GM12875 (cell line): ENCODE data around the gene LGR5.

Experiments used
- H3K4me3 ChIP-seq: one replicate; pipeline ENCODE4 v1.5.1; 2011; ENCODE audit warnings: low read depth, low read length, control low read depth
- CTCF ChIP-seq: IDR thresholded peaks from 2 replicates; pipeline ENCODE4 v1.5.1; 2011; ENCODE audit warnings: low read depth, mild to moderate bottlenecking, control low read depth, inconsistent platforms, low read length, moderate library complexity, borderline replicate concordance; ENCODE audit not compliant: insufficient read depth

Gene LGR5

DNA sequence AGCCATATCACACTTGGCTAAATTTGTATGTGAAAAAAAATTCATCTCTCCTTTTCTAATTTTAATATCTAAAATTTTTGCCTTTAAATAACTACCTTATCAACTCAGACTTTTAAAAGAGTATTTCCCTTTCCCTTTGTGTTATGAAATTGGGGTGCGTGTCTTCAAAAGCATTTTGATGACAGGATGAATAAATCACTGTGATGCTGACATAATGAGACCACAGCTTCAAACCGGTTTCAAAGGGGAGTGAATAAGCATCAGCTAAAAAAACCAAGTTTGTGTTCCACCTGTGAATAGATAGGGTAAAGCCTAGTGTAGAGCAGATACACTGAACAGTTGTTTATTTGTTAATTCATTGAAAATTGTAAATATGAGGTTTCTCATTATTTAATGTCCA is 85.0 kb downstream of the LGR5 start:
- no peak overlapping the region for H3K4me3 ChIP-seq
- no peak for TF ChIP-seq CTCF

- no peak for TF ChIP-seq CTCF
- H3K4me3 ChIP-seq: no peak overlapping the region
These were observed 94.1 kb downstream of the LGR5 start for GRCh38 chr12:71533703-71534102.

- H3K4me3 ChIP-seq: no peak overlapping the region
- no peak for TF ChIP-seq CTCF
These were observed 96.8 kb downstream of the LGR5 start for GRCh38 chr12:71536279-71536938.

GRCh38 chr12:71536939-71537622 is 97.5 kb downstream of the LGR5 start:
- no peak for TF ChIP-seq CTCF
- H3K4me3 ChIP-seq: no peak overlapping the region

DNA sequence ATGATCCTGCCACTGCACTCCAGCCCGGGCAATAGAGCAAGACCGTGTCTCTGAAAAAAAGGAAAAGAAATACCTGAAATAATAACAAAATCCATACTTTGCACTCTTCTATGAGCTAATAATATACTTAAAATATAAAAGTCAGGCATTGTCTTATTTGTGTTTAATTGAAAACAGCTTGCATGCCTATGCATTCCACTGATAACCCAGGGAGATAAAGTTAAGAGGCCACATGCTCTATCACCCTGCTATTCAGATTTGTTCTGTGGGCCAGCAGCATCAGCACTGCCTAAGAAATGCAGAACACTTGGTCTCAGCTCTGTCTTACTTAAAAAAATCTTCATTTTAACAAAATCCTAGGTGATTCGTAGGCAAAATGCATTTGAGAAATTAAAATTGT is 99.2 kb downstream of the LGR5 start:
- no peak overlapping the region for H3K4me3 ChIP-seq
- TF ChIP-seq CTCF: no peak

GRCh38 chr12:71541583-71541982 is 102.0 kb downstream of the LGR5 start:
- TF ChIP-seq CTCF: no peak
- no peak overlapping the region for H3K4me3 ChIP-seq

GRCh38 chr12:71546322-71546861 is 106.8 kb downstream of the LGR5 start:
- H3K4me3 ChIP-seq: no peak overlapping the region
- no peak for TF ChIP-seq CTCF
